NCI-H2081 (cell line): ENCODE data around the gene UPK3B.
"Not testable (repeated sequence)": the region's sequence is repeated elsewhere in the genome, so short reads cannot be mapped to it uniquely, and the experiment has no call there.

Source experiments
- DNase-seq, 2 experiments: peaks; one replicate each; lab custom pipeline; 2025; lab: John Stamatoyannopoulos, UW

Gene UPK3B

GRCh38 chr7:76509931-76510877 lies at the start of gene UPK3B:
TSS of gene UPK3B (plus strand) at chr7:76510552. CDS start at chr7:76510653, 101 bp downstream.
- no peak for DNase-seq

- not testable (repeated sequence) for DNase-seq
These were observed 49.6 kb upstream of the UPK3B start for GRCh38 chr7:76460767-76461166.

- not testable (repeated sequence) for DNase-seq
These were observed 48.8 kb upstream of the UPK3B start, which contains the start of gene DTX2 for GRCh38 chr7:76461464-76462101. TSS of gene DTX2 (plus strand) at chr7:76461709. CDS start at chr7:76480510, 18,801 bp downstream.

GRCh38 chr7:76462271-76462882 lies 48.0 kb upstream of the UPK3B start:
- DNase-seq, result not testable (repeated sequence)

- DNase-seq, result not testable (repeated sequence)
These were observed 45.4 kb upstream of the UPK3B start for GRCh38 chr7:76464959-76465358.

- not testable (repeated sequence) for DNase-seq
These were observed 44.4 kb upstream of the UPK3B start for GRCh38 chr7:76465950-76466349.

GRCh38 chr7:76467743-76468404 lies 42.5 kb upstream of the UPK3B start:
- not testable (repeated sequence) for DNase-seq

GRCh38 chr7:76471556-76472221 lies 38.7 kb upstream of the UPK3B start:
- not testable (repeated sequence) for DNase-seq

GRCh38 chr7:76473097-76473496 lies 37.3 kb upstream of the UPK3B start:
- DNase-seq, result not testable (repeated sequence)

GRCh38 chr7:76476280-76476679 lies 34.1 kb upstream of the UPK3B start:
- not testable (repeated sequence) for DNase-seq

GRCh38 chr7:76476742-76477474 lies 33.4 kb upstream of the UPK3B start:
- not testable (repeated sequence) for DNase-seq

- DNase-seq, result not testable (repeated sequence)
These were observed 30.7 kb upstream of the UPK3B start for GRCh38 chr7:76479628-76480027.

- not testable (repeated sequence) for DNase-seq
These were observed 29.7 kb upstream of the UPK3B start for GRCh38 chr7:76480403-76481253.

- not testable (repeated sequence) for DNase-seq
These were observed 27.7 kb upstream of the UPK3B start for GRCh38 chr7:76482660-76483059.

- not testable (repeated sequence) for DNase-seq
These were observed 27.3 kb upstream of the UPK3B start for GRCh38 chr7:76483081-76483480.

GRCh38 chr7:76484456-76484855 lies 25.9 kb upstream of the UPK3B start:
- not testable (repeated sequence) for DNase-seq

- not testable (repeated sequence) for DNase-seq
These were observed 24.3 kb upstream of the UPK3B start for GRCh38 chr7:76485822-76486610.

GRCh38 chr7:76486618-76487017 lies 23.7 kb upstream of the UPK3B start:
- not testable (repeated sequence) for DNase-seq

- not testable (repeated sequence) for DNase-seq
These were observed 22.4 kb upstream of the UPK3B start for GRCh38 chr7:76487969-76488368.
